C4-2B (cell line): Measurements from ENCODE around the gene MED16.

Experiments
- ZFX ChIP-seq: fragments of 450-650 bp; IDR thresholded peaks from 2 replicates; pipeline ENCODE4 v1.6.1; 2017
- TF ChIP-seq, protein P1 (sequence below): fragments of 450-650 bp; conservative IDR thresholded peaks from 2 replicates; pipeline ENCODE4 v1.5.1; 2017; ENCODE audit warnings: mild to moderate bottlenecking

DNA sequence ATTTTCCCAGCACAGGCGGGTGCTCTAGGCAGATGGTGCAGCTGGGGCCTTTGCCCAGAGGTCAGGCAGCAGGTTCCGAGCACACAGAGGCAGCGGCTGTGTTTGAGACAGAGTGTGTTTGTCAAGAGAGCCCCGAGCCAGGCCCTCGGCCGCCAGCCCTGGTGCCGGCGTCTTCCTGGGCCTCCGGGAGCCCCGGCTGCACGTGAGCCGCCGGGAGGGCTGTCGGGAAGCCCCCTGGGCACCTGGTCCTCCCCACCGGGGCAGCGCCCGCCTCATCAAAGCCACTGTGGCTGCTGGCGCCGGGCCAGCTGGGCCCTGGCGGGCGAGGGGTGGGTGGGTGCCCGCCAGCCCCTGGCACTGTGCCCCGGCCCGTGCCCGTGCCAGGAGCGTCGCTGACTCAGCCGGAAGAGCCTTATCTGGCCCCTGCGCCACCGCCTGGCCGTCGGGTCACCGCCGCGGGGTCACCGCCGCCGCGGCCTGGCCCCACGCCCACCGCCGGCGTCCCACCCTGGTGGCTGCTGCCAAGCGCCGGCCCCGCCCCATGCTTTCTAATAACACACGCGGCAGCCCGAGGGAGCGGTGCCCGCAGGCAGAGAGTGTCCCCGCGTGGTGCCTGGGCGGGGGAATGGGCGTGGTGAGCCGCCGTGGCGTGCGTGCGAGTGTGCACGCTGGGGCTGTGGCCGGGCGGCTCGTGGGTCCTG is 47.8 kb upstream of the MED16 start:
- TF ChIP-seq, protein P1, sequence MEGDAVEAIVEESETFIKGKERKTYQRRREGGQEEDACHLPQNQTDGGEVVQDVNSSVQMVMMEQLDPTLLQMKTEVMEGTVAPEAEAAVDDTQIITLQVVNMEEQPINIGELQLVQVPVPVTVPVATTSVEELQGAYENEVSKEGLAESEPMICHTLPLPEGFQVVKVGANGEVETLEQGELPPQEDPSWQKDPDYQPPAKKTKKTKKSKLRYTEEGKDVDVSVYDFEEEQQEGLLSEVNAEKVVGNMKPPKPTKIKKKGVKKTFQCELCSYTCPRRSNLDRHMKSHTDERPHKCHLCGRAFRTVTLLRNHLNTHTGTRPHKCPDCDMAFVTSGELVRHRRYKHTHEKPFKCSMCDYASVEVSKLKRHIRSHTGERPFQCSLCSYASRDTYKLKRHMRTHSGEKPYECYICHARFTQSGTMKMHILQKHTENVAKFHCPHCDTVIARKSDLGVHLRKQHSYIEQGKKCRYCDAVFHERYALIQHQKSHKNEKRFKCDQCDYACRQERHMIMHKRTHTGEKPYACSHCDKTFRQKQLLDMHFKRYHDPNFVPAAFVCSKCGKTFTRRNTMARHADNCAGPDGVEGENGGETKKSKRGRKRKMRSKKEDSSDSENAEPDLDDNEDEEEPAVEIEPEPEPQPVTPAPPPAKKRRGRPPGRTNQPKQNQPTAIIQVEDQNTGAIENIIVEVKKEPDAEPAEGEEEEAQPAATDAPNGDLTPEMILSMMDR = no peak
- no peak; the same call in 1 of the 2 replicates for TF ChIP-seq ZFX
